ENCODE measurements around the gene KCNK10. TPM values are rescaled to one million over a fixed set of nuclear protein-coding genes. Genes with fewer than 3 reads are reported as not detected.

KCNK10 gene
- total RNA-seq, 1 experiment from 2014 or later = 0.96 TPM

DNA sequence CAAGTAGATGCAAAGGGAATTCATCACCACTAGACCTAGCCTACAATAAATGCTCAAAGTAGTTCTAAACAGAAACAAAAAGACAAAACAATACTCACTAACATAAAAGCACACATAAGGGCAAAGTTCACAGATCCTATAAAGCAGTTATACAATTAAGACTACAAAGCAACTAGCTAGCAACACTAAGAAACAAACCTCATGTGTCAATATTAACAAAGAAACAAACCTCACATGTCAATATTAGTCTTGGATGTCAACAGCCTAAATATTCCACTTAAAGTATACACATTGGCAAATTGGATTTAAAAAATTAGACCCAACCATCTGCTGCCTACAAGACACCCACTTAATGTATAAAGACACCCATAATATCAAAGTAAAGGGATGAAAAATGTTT, 152.7 kb downstream of the KCNK10 start:
- no peak for ATAC-seq
- peaks cover 4% of the 10 kb centered on the region for H3K4me1 Mint-ChIP-seq
- ChIA-PET CTCF (interaction anchor here (0.9 kb wide), 1 partner anchor 19 kb away, joined by 3 read pairs; no protein-coding TSS in a partner anchor), POLR2A (no interaction called here)
- H3K27ac Mint-ChIP-seq = no peak overlapping the region
- no peak overlapping the region for H3K4me3 Mint-ChIP-seq
- no peak for DNase-seq (ENCODE audit: low spot score)
- no peaks in the 10 kb centered on the region for H3K36me3 Mint-ChIP-seq
- no peaks in the 10 kb centered on the region; the same call in 1 of the 2 replicates for H3K27me3 Mint-ChIP-seq (ENCODE audit: low read depth)
- H3K9me3 Mint-ChIP-seq = peaks cover 7% of the 10 kb centered on the region
- TF ChIP-seq KAT7 (CRISPR knock-in tag; IDR thresholded peaks at IDR 0.05; ENCODE audit: borderline replicate concordance) (no peak), ZNF138 (CRISPR knock-in tag; conservative IDR thresholded peaks at IDR 0.05) (no peak), GRHL2 (CRISPR knock-in tag; IDR thresholded peaks at IDR 0.05; ENCODE audit: insufficient replicate concordance, severe bottlenecking) (no peak), FOXP1 (CRISPR knock-in tag; IDR thresholded peaks at IDR 0.05; ENCODE audit: borderline replicate concordance) (no peak), CBFB (CRISPR knock-in tag; IDR thresholded peaks at IDR 0.05; ENCODE audit: low read depth) (no peak), ZNF232 (CRISPR knock-in tag; IDR thresholded peaks at IDR 0.05) (no peak), ZNF416 (CRISPR knock-in tag; IDR thresholded peaks at IDR 0.05) (no peak), MYBL2 (CRISPR knock-in tag; IDR thresholded peaks at IDR 0.05) (no peak), TEAD1 (CRISPR knock-in tag; IDR thresholded peaks at IDR 0.05) (no peak), TEAD4 (CRISPR knock-in tag; IDR thresholded peaks at IDR 0.05) (no peak)
- TF ChIP-seq, protein P1, sequence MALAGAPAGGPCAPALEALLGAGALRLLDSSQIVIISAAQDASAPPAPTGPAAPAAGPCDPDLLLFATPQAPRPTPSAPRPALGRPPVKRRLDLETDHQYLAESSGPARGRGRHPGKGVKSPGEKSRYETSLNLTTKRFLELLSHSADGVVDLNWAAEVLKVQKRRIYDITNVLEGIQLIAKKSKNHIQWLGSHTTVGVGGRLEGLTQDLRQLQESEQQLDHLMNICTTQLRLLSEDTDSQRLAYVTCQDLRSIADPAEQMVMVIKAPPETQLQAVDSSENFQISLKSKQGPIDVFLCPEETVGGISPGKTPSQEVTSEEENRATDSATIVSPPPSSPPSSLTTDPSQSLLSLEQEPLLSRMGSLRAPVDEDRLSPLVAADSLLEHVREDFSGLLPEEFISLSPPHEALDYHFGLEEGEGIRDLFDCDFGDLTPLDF (CRISPR knock-in tag; IDR thresholded peaks at IDR 0.05) = no peak
- TF ChIP-seq, protein P2, sequence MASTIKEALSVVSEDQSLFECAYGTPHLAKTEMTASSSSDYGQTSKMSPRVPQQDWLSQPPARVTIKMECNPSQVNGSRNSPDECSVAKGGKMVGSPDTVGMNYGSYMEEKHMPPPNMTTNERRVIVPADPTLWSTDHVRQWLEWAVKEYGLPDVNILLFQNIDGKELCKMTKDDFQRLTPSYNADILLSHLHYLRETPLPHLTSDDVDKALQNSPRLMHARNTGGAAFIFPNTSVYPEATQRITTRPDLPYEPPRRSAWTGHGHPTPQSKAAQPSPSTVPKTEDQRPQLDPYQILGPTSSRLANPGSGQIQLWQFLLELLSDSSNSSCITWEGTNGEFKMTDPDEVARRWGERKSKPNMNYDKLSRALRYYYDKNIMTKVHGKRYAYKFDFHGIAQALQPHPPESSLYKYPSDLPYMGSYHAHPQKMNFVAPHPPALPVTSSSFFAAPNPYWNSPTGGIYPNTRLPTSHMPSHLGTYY (CRISPR knock-in tag; IDR thresholded peaks at IDR 0.05) = no peak

DNA sequence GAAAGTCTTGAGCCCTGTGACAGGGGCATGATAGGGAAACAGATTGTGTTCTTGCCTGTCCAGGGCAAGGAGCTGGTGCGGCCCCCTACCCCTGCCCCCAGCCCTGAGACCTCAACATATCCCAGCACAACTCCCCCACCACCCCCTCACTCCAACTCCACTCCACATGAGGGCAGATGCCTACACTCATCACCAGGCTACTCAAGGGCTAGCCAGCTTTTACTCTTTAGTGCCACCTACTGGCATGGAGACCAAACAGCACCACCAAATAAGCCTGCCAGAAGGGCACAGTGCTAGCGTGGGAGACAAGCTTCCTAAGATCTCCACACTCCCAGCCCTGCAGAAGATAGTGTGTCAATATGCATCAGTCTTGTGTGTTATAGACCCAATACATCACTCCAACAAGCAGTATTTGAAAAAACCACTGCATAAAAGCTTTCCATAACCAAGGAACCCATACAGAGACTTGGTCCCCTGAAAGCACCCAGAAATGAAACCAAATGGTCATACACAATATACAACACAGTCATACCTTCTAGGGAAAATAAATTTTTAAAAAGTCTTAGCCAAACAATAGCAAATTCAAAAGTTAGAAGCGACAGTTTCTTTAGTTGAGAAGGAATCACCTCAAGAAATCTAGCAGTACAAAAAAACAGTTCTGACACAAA, 154.4 kb downstream of the KCNK10 start:
- ATAC-seq (peak; percentile 99), DNase-seq (ENCODE audit: low spot score) (peak; percentile 58)
- peaks cover 2% of the 10 kb centered on the region for H3K9me3 Mint-ChIP-seq
- TF ChIP-seq, protein P3, sequence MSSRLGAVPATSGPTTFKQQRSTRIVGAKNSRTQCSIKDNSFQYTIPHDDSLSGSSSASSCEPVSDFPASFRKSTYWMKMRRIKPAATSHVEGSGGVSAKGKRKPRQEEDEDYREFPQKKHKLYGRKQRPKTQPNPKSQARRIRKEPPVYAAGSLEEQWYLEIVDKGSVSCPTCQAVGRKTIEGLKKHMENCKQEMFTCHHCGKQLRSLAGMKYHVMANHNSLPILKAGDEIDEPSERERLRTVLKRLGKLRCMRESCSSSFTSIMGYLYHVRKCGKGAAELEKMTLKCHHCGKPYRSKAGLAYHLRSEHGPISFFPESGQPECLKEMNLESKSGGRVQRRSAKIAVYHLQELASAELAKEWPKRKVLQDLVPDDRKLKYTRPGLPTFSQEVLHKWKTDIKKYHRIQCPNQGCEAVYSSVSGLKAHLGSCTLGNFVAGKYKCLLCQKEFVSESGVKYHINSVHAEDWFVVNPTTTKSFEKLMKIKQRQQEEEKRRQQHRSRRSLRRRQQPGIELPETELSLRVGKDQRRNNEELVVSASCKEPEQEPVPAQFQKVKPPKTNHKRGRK (CRISPR knock-in tag; IDR thresholded peaks at IDR 0.05; ENCODE audit: borderline replicate concordance) = no peak
- TF ChIP-seq, protein P4, sequence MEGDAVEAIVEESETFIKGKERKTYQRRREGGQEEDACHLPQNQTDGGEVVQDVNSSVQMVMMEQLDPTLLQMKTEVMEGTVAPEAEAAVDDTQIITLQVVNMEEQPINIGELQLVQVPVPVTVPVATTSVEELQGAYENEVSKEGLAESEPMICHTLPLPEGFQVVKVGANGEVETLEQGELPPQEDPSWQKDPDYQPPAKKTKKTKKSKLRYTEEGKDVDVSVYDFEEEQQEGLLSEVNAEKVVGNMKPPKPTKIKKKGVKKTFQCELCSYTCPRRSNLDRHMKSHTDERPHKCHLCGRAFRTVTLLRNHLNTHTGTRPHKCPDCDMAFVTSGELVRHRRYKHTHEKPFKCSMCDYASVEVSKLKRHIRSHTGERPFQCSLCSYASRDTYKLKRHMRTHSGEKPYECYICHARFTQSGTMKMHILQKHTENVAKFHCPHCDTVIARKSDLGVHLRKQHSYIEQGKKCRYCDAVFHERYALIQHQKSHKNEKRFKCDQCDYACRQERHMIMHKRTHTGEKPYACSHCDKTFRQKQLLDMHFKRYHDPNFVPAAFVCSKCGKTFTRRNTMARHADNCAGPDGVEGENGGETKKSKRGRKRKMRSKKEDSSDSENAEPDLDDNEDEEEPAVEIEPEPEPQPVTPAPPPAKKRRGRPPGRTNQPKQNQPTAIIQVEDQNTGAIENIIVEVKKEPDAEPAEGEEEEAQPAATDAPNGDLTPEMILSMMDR (IDR thresholded peaks at IDR 0.05) = peak; percentile 75
- ChIA-PET CTCF (interaction anchor here (0.5 to 2.3 kb wide), 44 partner anchors 9 to 1273 kb away, joined by 3 to 33 read pairs (median 4); partner anchors contain the start of genes GALC and SPATA7), POLR2A (interaction anchor here (0.6 kb wide), 1 partner anchor 153 kb away, joined by 3 read pairs; no protein-coding TSS in a partner anchor)
- H3K27ac Mint-ChIP-seq = no peak overlapping the region
- no peaks in the 10 kb centered on the region; the same call in 1 of the 2 replicates for H3K27me3 Mint-ChIP-seq (ENCODE audit: low read depth)
- H3K4me3 Mint-ChIP-seq = no peak overlapping the region
- H3K4me1 Mint-ChIP-seq = peaks cover 10% of the 10 kb centered on the region
- H3K36me3 Mint-ChIP-seq = no peaks in the 10 kb centered on the region

DNA sequence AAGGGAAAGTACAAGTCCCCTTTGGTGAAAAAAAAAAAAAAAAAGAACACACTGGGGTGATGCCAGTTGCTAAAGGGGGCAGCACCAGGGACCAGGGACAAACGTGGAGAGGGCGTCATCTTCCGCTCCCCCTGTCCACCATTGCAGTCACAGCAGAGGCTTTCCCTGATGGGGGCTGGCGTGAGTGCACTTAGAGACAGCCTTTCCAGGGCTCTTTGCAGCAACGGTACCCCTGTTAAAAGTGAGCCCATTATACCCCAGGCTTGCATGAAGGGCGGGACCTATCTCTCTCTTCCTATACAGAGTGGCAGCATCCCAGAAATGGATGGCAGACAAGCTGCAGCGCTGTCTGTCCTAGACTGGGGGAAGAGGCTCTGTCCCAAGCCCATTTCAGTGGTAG, 155.0 kb downstream of the KCNK10 start:
- H3K4me3 Mint-ChIP-seq = no peak overlapping the region
- TF ChIP-seq, protein P5, sequence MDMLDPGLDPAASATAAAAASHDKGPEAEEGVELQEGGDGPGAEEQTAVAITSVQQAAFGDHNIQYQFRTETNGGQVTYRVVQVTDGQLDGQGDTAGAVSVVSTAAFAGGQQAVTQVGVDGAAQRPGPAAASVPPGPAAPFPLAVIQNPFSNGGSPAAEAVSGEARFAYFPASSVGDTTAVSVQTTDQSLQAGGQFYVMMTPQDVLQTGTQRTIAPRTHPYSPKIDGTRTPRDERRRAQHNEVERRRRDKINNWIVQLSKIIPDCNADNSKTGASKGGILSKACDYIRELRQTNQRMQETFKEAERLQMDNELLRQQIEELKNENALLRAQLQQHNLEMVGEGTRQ (CRISPR knock-in tag; IDR thresholded peaks at IDR 0.05) = no peak
- TF ChIP-seq IRF2 (CRISPR knock-in tag; IDR thresholded peaks at IDR 0.05; ENCODE audit: borderline replicate concordance, low read depth) = no peak
- no peak for TF ChIP-seq ZNF232 (CRISPR knock-in tag; IDR thresholded peaks at IDR 0.05)
- TF ChIP-seq, protein P6, sequence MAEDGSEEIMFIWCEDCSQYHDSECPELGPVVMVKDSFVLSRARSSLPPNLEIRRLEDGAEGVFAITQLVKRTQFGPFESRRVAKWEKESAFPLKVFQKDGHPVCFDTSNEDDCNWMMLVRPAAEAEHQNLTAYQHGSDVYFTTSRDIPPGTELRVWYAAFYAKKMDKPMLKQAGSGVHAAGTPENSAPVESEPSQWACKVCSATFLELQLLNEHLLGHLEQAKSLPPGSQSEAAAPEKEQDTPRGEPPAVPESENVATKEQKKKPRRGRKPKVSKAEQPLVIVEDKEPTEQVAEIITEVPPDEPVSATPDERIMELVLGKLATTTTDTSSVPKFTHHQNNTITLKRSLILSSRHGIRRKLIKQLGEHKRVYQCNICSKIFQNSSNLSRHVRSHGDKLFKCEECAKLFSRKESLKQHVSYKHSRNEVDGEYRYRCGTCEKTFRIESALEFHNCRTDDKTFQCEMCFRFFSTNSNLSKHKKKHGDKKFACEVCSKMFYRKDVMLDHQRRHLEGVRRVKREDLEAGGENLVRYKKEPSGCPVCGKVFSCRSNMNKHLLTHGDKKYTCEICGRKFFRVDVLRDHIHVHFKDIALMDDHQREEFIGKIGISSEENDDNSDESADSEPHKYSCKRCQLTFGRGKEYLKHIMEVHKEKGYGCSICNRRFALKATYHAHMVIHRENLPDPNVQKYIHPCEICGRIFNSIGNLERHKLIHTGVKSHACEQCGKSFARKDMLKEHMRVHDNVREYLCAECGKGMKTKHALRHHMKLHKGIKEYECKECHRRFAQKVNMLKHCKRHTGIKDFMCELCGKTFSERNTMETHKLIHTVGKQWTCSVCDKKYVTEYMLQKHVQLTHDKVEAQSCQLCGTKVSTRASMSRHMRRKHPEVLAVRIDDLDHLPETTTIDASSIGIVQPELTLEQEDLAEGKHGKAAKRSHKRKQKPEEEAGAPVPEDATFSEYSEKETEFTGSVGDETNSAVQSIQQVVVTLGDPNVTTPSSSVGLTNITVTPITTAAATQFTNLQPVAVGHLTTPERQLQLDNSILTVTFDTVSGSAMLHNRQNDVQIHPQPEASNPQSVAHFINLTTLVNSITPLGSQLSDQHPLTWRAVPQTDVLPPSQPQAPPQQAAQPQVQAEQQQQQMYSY (CRISPR knock-in tag; IDR thresholded peaks at IDR 0.05) = no peak
- TF ChIP-seq ELF4 (CRISPR knock-in tag; IDR thresholded peaks at IDR 0.05; ENCODE audit: low read depth) = no peak
- TF ChIP-seq ZNF396 (CRISPR knock-in tag; IDR thresholded peaks at IDR 0.05; ENCODE audit: borderline replicate concordance) = no peak
- TF ChIP-seq, protein P7, sequence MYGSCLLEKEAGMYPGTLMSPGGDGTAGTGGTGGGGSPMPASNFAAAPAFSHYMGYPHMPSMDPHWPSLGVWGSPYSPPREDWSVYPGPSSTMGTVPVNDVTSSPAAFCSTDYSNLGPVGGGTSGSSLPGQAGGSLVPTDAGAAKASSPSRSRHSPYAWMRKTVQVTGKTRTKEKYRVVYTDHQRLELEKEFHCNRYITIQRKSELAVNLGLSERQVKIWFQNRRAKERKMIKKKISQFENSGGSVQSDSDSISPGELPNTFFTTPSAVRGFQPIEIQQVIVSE (CRISPR knock-in tag; IDR thresholded peaks at IDR 0.05; ENCODE audit: borderline replicate concordance) = no peak

More for the DNA sequence above, 155.0 kb downstream of the KCNK10 start:
- no peak overlapping the region for H3K27ac Mint-ChIP-seq
- no peaks in the 10 kb centered on the region; the same call in 1 of the 2 replicates for H3K9me3 Mint-ChIP-seq
- no peak for DNase-seq (ENCODE audit: low spot score)
- POLR2A ChIA-PET = no interaction called here
- ATAC-seq = no peak
- H3K36me3 Mint-ChIP-seq = no peaks in the 10 kb centered on the region
- no peaks in the 10 kb centered on the region; the same call in 1 of the 2 replicates for H3K27me3 Mint-ChIP-seq (ENCODE audit: low read depth)
- CTCF ChIA-PET = interaction anchor here (0.6 to 2.3 kb wide), 35 partner anchors 9 to 499 kb away, joined by 3 to 33 read pairs (median 5); partner anchors contain the start of genes GALC and SPATA7
- H3K4me1 Mint-ChIP-seq = peaks cover 10% of the 10 kb centered on the region
